ENCODE measurements around the gene AFP. TPM values are rescaled to one million over a fixed set of nuclear protein-coding genes. Genes with fewer than 3 reads are reported as not detected.

AFP gene
- total RNA-seq, 1 experiment from 2014 or later = 4.9 TPM

- DNase-seq = no peak
- Histone ChIP-seq H3K9me3 (ENCODE audit: control insufficient read depth, low read depth, low read length) (no peaks in the 10 kb centered on the region), H2BK15ac (ENCODE audit: low read depth, low read length) (no peak overlapping the region), H3K9ac (ENCODE audit: extremely low read depth, insufficient read length, low read length) (no peak overlapping the region), H4K20me1 (ENCODE audit: control insufficient read depth, insufficient read depth, insufficient read length) (no peaks in the 10 kb centered on the region), H2BK20ac (ENCODE audit: low read depth, low read length, poor library complexity, severe bottlenecking) (no peak overlapping the region), H3K23me2 (ENCODE audit: insufficient read length, low read depth, low read length, poor library complexity, severe bottlenecking) (no peaks in the 10 kb centered on the region), H4K91ac (ENCODE audit: insufficient read length, low read depth, low read length) (no peak overlapping the region), H3K79me2 (ENCODE audit: insufficient read depth, low read length) (no peaks in the 10 kb centered on the region), H3K18ac (ENCODE audit: insufficient read length, low read depth, low read length) (no peak overlapping the region), H3K14ac (ENCODE audit: insufficient read depth, low read length) (no peak overlapping the region), H3K4ac (ENCODE audit: low read depth, low read length) (no peak overlapping the region), H4K8ac (replicated peaks; ENCODE audit: insufficient read length, low read depth, low read length) (no peak overlapping the region), H2AK5ac (ENCODE audit: insufficient read length, low read length) (no peak overlapping the region), H3T11ph (ENCODE audit: low read length) (no peak overlapping the region), H2BK12ac (ENCODE audit: insufficient read length, low read depth, low read length) (no peak overlapping the region), H2BK120ac (ENCODE audit: low read depth, low read length, poor library complexity, severe bottlenecking) (no peak overlapping the region), H2AFZ (ENCODE audit: low read length) (no peak overlapping the region), H3K4me2 (ENCODE audit: insufficient read depth, insufficient read length, low read length) (no peak overlapping the region), H3K27ac (ENCODE audit: insufficient read length, low read depth, low read length) (no peak overlapping the region), H3K23ac (ENCODE audit: insufficient read length, low read depth, low read length) (no peak overlapping the region), H3K27me3 (ENCODE audit: insufficient read depth, low read length) (no peaks in the 10 kb centered on the region), H4K5ac (ENCODE audit: insufficient read length, low read depth, low read length) (no peak overlapping the region), H3K56ac (ENCODE audit: insufficient read length, low read depth, low read length) (no peak overlapping the region), H2BK5ac (ENCODE audit: insufficient read length, low read length) (no peak overlapping the region), H3K79me1 (ENCODE audit: insufficient read depth, low read depth, low read length, poor library complexity, severe bottlenecking) (no peaks in the 10 kb centered on the region), H3K4me1 (ENCODE audit: insufficient read depth, low read length) (no peaks in the 10 kb centered on the region)
- Mint-ChIP-seq H3K9me3 (peaks cover 37 to 45% of the 10 kb centered on the region in 2 experiments), H3K36me3 (ENCODE audit: insufficient read depth in 1 of 3, low read depth in 3 of 3) (peaks cover 26 to 37% (median 29%) of the 10 kb centered on the region in 3 experiments), H3K27me3 (ENCODE audit: low read depth) (no peaks in the 10 kb centered on the region; the same call in 1 of the 2 replicates), H3K4me1 (no peaks in the 10 kb centered on the region), H3K4me3 (no peak overlapping the region), H3K27ac (no peak overlapping the region)
- no peak for TF ChIP-seq CTCF (conservative IDR thresholded peaks at IDR 0.05)
- WGBS (ENCODE audit: extremely low coverage, insufficient read length, low lambda C conversion rate) = no CpG with 5 or more reads among the region's 11 CpGs
Observed at GRCh38 chr4:73477176-73477575, 41.2 kb downstream of the AFP start.
